ENCODE data around the gene SH3BP2.

Gene SH3BP2

GRCh38 chr4:2860391-2861348, 67.8 kb downstream of the SH3BP2 start:
- no peak overlapping the region for H3K4me3 ChIP-seq (ENCODE audit: low read depth, low read length)
- ChIA-PET POLR2A (interaction anchor here (0.6 to 0.7 kb wide), 2 partner anchors 40 to 211 kb away, joined by 3 read pairs; no protein-coding TSS in a partner anchor), CTCF (interaction anchor here (1.2 to 2.2 kb wide), 2 partner anchors 12 to 21 kb away, joined by 3 to 9 read pairs; no protein-coding TSS in a partner anchor)
- DNase-seq (ENCODE audit: low read depth, low spot score) = no peak
- TF ChIP-seq CTCF (IDR thresholded peaks at IDR 0.05; ENCODE audit: insufficient read depth, low read length, missing control alignments) = no peak

GRCh38 chr4:2861631-2862436, 68.9 kb downstream of the SH3BP2 start:
- no peak overlapping the region for H3K4me3 ChIP-seq (ENCODE audit: low read depth, low read length)

GRCh38 chr4:2862528-2862927, 69.6 kb downstream of the SH3BP2 start:
- POLR2A ChIA-PET = interaction anchor here (0.6 kb wide), 1 partner anchor 10 kb away, joined by 3 read pairs; no protein-coding TSS in a partner anchor
- no peak for TF ChIP-seq CTCF (IDR thresholded peaks at IDR 0.05; ENCODE audit: insufficient read depth, low read length, missing control alignments)
- CTCF ChIA-PET = interaction anchor here (1.2 to 2.2 kb wide), 2 partner anchors 10 to 99 kb away, joined by 3 to 9 read pairs; no protein-coding TSS in a partner anchor
- peak; percentile 21 for DNase-seq (ENCODE audit: low read depth, low spot score)
- H3K4me3 ChIP-seq (ENCODE audit: low read depth, low read length) = no peak overlapping the region

More at GRCh38 chr4:2861631-2862436, 68.9 kb downstream of the SH3BP2 start:
- no peak for TF ChIP-seq CTCF (IDR thresholded peaks at IDR 0.05; ENCODE audit: insufficient read depth, low read length, missing control alignments)
- no peak for DNase-seq (ENCODE audit: low read depth, low spot score)
- ChIA-PET CTCF (interaction anchor here (1.2 to 2.2 kb wide), 3 partner anchors 11 to 98 kb away, joined by 3 to 9 read pairs (median 3); no protein-coding TSS in a partner anchor), POLR2A (no interaction called here)

GRCh38 chr4:2863649-2864048, 70.8 kb downstream of the SH3BP2 start:
- TF ChIP-seq CTCF (IDR thresholded peaks at IDR 0.05; ENCODE audit: insufficient read depth, low read length, missing control alignments) = no peak
- POLR2A ChIA-PET = no interaction called here
- DNase-seq (ENCODE audit: low read depth, low spot score) = no peak
- CTCF ChIA-PET = no interaction called here
- H3K4me3 ChIP-seq (ENCODE audit: low read depth, low read length) = no peak overlapping the region

- POLR2A ChIA-PET = no interaction called here
- H3K4me3 ChIP-seq (ENCODE audit: low read depth, low read length) = no peak overlapping the region
- TF ChIP-seq CTCF (IDR thresholded peaks at IDR 0.05; ENCODE audit: insufficient read depth, low read length, missing control alignments) = no peak
- CTCF ChIA-PET = no interaction called here
- no peak for DNase-seq (ENCODE audit: low read depth, low spot score)
These were observed 72.4 kb downstream of the SH3BP2 start for GRCh38 chr4:2865196-2865780.

Measured in AG04449 (cell line).